SU-DHL-6 (cell line): ENCODE measurements around the gene IRAK1.

ENCODE experiments used
- H2AFZ ChIP-seq: fragments of 200-600 bp; sonication (generic); 2 replicates; pipeline ENCODE4 v1.6.1; 2014; ENCODE audit warnings: low read depth, mild to moderate bottlenecking, moderate library complexity, mixed read lengths, antibody characterized with exemption, low read length; ENCODE audit not compliant: severe bottlenecking
- H3F3A ChIP-seq: fragments of 200-600 bp; shearing (Covaris generic); 2 replicates; pipeline ENCODE4 v1.6.0; 2016; ENCODE audit warnings: antibody characterized with exemption, mild to moderate bottlenecking; ENCODE audit not compliant: insufficient read depth
- H3K27ac ChIP-seq: fragments of 200-600 bp; sonication (generic); 2 replicates; pipeline ENCODE4 v1.5.1; 2016; ENCODE audit warnings: low read depth, mild to moderate bottlenecking, low read length, moderate library complexity, mixed read lengths
- H3K27me3 ChIP-seq: fragments of 200-600 bp; sonication (generic), shearing (Covaris generic); 2 replicates; pipeline ENCODE4 v1.6.0; 2014; ENCODE audit warnings: mild to moderate bottlenecking, low read length
- H3K36me3 ChIP-seq: fragments of 200-600 bp; sonication (generic); 2 replicates; pipeline ENCODE4 v1.6.1; 2014; ENCODE audit warnings: mild to moderate bottlenecking, low read length, mixed read lengths
- H3K4me2 ChIP-seq: fragments of 300-600, 200-600 bp; shearing (Covaris generic), sonication (generic); 2 replicates; pipeline ENCODE4 v1.6.0; 2014; ENCODE audit warnings: low read length, low read depth, mild to moderate bottlenecking; ENCODE audit not compliant: poor library complexity, severe bottlenecking
- H3K4me3 ChIP-seq: fragments of 200-600 bp; sonication (generic); 2 replicates; pipeline ENCODE4 v1.5.1; 2014; ENCODE audit warnings: antibody characterized with exemption, low read length, mild to moderate bottlenecking, mixed read lengths; ENCODE audit not compliant: insufficient read depth, poor library complexity, severe bottlenecking
- H3K79me2 ChIP-seq: fragments of 200-600 bp; sonication (generic); 2 replicates; pipeline ENCODE4 v1.6.1; 2014; ENCODE audit warnings: mild to moderate bottlenecking, low read length, moderate library complexity; ENCODE audit not compliant: insufficient read depth
- H3K9ac ChIP-seq: fragments of 200-600 bp; sonication (generic); 2 replicates; pipeline ENCODE4 v1.7.0; 2014; ENCODE audit warnings: mild to moderate bottlenecking, low read length
- H3K9me2 ChIP-seq: fragments of 200-600 bp; sonication (generic); replicated peaks from 2 replicates; pipeline ENCODE4 v1.6.1; 2014; ENCODE audit warnings: low read length; ENCODE audit not compliant: insufficient read depth
- H3K9me3 ChIP-seq: fragments of 200-600 bp; sonication (generic); 2 replicates; pipeline ENCODE4 v1.6.1; 2014; ENCODE audit warnings: low read length, mixed read lengths; ENCODE audit not compliant: insufficient read depth
- H4K20me1 ChIP-seq: fragments of 200-600 bp; sonication (generic); 2 replicates; pipeline ENCODE4 v1.6.1; 2014; ENCODE audit warnings: low read depth, mild to moderate bottlenecking, antibody characterized with exemption, low read length, moderate library complexity, mixed read lengths
- EZH2phosphoT487 ChIP-seq: fragments of 200-600 bp; sonication (generic), shearing (Covaris generic); conservative IDR thresholded peaks from 2 replicates; pipeline ENCODE4 v1.6.1; 2018; ENCODE audit warnings: mild to moderate bottlenecking, antibody characterized with exemption, low read length, moderate library complexity, mixed read lengths
- TF ChIP-seq, protein P1 (sequence below): fragments of 200-600 bp; sonication (generic); IDR thresholded peaks from one replicate; pipeline ENCODE4 v1.5.1; 2017; ENCODE audit warnings: antibody characterized with exemption, mild to moderate bottlenecking, low read length, moderate library complexity; ENCODE audit not compliant: insufficient read depth, poor library complexity, severe bottlenecking

IRAK1 gene

DNA sequence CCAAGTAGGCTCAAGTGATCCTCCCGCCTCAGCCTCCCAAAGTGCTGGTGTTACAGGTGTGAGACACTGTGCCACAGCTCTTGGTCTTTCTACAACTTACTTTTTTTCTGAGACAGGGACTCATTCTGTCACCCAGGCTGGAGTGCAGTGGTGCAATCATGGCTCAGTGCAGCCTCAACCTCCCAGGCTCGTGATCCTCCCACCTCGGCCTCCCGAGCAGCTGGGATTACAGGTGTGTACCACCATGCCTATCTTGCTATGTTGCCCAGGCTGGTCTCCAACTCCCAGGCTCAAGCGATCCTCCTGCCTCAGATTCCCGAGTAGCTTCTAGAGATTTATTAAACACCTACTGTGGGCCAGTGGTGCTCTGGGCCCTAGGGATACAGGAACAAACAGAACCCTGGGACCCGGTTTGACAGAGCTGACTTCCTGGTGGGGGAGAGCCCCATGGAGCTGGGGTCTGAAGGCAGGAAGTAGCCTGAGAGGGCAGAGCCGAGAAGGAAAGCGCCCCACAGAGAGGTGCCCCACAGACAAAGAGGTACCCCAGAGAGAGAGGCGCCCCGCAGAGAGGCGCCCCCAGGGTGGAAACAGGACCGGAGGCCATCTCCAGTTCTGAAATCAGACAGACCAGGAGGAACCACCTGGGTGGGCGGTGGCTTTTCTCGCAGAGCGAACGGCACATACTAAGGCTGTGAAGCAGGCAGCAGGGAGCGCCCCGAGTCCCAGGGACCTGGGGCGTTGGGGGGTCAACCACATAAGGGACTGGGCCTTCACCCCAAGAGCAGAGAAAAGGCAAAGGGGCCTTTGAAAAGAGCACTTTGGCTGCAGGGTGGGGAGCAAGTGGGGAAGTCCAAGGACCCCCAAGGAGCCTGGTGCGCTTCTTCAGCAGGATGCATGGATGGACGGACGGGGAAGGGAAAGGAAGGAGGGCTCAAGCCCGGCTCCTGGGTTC is 5.0 kb downstream of the IRAK1 start:
- no peak overlapping the region for H3K4me2 ChIP-seq
- no peaks in the 10 kb centered on the region for H3K9me3 ChIP-seq
- H2AFZ ChIP-seq: no peak overlapping the region
- H3K9me2 ChIP-seq: no peaks in the 10 kb centered on the region
- peaks cover 15% of the 10 kb centered on the region; the same call in 1 of the 2 replicates for H3K79me2 ChIP-seq
- TF ChIP-seq, protein P1, sequence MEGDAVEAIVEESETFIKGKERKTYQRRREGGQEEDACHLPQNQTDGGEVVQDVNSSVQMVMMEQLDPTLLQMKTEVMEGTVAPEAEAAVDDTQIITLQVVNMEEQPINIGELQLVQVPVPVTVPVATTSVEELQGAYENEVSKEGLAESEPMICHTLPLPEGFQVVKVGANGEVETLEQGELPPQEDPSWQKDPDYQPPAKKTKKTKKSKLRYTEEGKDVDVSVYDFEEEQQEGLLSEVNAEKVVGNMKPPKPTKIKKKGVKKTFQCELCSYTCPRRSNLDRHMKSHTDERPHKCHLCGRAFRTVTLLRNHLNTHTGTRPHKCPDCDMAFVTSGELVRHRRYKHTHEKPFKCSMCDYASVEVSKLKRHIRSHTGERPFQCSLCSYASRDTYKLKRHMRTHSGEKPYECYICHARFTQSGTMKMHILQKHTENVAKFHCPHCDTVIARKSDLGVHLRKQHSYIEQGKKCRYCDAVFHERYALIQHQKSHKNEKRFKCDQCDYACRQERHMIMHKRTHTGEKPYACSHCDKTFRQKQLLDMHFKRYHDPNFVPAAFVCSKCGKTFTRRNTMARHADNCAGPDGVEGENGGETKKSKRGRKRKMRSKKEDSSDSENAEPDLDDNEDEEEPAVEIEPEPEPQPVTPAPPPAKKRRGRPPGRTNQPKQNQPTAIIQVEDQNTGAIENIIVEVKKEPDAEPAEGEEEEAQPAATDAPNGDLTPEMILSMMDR: no peak
- TF ChIP-seq EZH2phosphoT487: no peak
- no peaks in the 10 kb centered on the region for H3K27me3 ChIP-seq
- H3K36me3 ChIP-seq: no peaks in the 10 kb centered on the region
- no peak overlapping the region for H3K4me3 ChIP-seq
- no peaks in the 10 kb centered on the region for H4K20me1 ChIP-seq
- no peak overlapping the region for H3K9ac ChIP-seq
- H3K27ac ChIP-seq: no peak overlapping the region
- H3F3A ChIP-seq: no peaks in the 10 kb centered on the region

DNA sequence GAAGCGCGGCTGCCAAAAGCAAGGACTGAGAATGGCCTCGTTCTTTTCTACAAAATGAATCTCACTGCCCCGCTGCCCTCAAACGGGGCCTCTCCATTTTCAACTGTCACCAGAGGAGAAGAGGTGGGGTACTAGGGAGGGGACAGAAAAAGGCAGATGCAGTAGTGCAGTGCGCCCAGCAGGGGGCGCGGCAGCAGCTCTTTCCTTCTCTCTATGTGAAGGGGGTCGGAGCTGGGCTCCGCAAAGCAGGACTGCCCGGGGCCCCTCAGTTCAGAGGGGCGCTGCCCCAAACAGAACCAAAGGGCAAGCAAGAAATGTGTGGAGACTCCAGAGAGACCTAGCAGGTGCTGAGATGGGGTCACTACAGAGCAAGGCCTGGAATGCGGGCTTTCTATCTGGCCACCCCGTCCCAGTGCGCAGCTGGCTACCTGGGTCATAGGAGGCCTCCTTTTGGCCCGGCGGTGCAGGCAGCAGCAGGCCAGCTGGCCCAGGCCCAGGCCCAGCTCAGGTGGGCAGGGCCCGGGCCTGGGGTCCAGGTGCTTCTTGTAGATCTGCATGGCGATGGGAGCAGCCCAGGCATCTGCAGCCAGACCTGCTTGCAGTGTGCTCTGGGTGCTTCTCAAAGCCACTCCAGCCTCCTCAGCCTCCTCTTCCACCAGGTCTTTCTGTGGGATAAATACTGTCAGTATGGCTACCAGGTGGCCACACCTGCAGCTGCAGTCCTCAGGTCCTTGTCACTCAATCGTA is 5.9 kb downstream of the IRAK1 start:
- no peak overlapping the region for H3K9ac ChIP-seq
- H2AFZ ChIP-seq: no peak overlapping the region
- no peaks in the 10 kb centered on the region for H3F3A ChIP-seq
- TF ChIP-seq EZH2phosphoT487: no peak
- TF ChIP-seq, protein P1: peak; percentile 78
- no peak overlapping the region for H3K4me2 ChIP-seq
- H3K4me3 ChIP-seq: no peak overlapping the region
- H3K36me3 ChIP-seq: no peaks in the 10 kb centered on the region
- peaks cover 11% of the 10 kb centered on the region; the same call in 1 of the 2 replicates for H3K79me2 ChIP-seq
- H3K9me3 ChIP-seq: no peaks in the 10 kb centered on the region
- no peak overlapping the region for H3K27ac ChIP-seq
- H4K20me1 ChIP-seq: no peaks in the 10 kb centered on the region
- H3K9me2 ChIP-seq: no peaks in the 10 kb centered on the region
- no peaks in the 10 kb centered on the region for H3K27me3 ChIP-seq

DNA sequence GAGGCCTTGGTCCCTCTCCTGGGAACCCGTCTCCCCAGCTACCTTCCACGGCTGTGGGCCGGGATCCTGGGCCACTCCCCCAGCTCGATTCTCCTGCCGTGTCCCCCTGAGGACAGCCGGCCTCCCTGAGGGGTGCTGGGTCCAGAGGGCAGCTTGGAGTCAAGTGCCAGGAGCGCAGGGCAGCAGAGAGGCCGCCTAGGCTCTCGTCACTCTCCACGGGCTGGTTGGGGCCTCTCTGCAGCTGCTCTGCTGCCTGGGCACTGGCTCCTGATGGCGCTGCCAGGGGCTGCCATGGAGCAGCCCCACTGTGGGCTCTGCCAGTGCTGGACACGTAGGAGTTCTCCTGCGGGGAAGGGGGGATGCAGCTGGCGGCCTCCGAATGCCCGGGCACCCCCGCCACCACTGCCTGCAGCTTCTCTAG is 6.7 kb downstream of the IRAK1 start:
- Histone ChIP-seq H4K20me1 (no peaks in the 10 kb centered on the region), H3K9ac (no peak overlapping the region), H3K4me3 (no peak overlapping the region), H3K36me3 (no peaks in the 10 kb centered on the region), H3K9me2 (no peaks in the 10 kb centered on the region), H3K9me3 (no peaks in the 10 kb centered on the region), H2AFZ (no peak overlapping the region), H3K27me3 (no peaks in the 10 kb centered on the region), H3K79me2 (peaks cover 4% of the 10 kb centered on the region; the same call in 1 of the 2 replicates), H3K27ac (no peak overlapping the region), H3F3A (no peaks in the 10 kb centered on the region), H3K4me2 (no peak overlapping the region)
- no peak for TF ChIP-seq EZH2phosphoT487
- TF ChIP-seq, protein P1: no peak
